Measurements from ENCODE around the gene PHAX.
"Not testable (repeated sequence)": the region's sequence is repeated elsewhere in the genome, so short reads cannot be mapped to it uniquely, and the experiment has no call there.

Gene PHAX

DNA sequence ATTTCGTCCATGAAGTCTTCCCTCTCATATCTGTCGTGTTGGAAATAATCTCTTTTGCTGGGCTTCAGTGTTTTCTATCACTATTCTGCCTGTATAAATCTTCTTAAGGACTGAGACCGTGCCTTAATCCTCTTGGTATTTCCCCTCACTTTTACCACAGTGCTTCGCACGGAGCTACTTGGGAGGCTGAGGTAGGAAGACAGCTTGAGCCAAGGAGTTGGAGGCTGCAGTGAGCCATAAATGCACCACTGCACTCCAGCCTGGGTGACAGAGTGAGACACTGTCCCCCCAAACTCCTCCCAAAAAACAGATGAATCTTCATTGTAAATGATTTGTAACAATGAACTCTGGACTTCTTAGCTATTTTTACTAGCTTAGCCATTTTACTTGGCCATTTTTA, 57.8 kb downstream of the PHAX start:
- no peak for DNase-seq (ENCODE audit: low read depth)

DNA sequence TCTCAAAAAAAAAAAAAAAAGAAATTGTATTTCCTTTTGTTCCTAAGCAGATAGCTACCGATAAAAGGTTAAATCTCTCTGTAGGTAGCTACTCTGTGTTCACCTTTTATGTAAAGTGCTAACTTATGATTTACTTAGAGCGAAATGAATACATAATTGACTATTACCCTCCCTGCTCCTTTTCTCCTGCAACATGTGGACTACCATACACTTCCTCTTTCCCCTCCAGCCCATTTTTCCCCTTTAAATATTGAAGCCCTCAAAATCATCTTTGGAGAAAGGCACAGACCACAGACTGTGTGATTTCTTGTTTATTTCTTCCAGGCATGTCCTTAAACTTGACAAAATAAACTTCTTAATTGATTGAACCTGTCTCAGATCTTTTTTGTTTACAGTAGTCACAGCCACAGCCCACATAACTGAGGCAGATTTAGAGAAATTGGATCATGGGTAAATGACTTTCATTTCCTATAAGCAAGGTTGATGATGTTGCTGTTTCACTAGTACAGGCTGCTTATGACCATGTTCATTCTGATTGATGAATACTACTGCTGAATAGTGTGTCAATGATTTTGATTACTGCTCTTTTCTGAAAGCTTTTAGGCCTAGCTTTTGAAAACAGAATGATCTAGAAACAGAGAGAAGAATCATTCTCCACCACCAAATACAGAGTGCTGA, 59.2 kb downstream of the PHAX start:
- DNase-seq (ENCODE audit: low read depth) = no peak

DNA sequence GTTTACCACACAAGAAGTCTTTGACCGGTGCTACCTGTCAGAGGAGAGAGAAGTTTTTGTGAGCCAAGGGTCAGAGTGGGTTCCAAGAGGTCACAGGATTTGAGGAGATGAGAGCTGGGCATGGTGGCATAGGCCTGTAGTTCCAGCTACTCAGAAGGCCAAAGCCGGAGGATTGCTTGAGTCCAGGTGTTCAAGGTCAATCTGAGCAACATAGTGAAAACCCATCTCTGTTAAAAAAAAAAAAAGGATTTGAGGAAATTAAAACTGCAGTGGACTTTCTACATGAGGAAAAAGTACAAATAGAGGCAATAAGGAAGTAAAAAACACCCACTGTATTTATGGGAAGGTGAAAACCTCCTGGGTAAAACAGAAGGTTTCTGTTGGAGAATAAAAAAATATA, 63.8 kb downstream of the PHAX start:
- no peak for DNase-seq (ENCODE audit: low read depth)

DNA sequence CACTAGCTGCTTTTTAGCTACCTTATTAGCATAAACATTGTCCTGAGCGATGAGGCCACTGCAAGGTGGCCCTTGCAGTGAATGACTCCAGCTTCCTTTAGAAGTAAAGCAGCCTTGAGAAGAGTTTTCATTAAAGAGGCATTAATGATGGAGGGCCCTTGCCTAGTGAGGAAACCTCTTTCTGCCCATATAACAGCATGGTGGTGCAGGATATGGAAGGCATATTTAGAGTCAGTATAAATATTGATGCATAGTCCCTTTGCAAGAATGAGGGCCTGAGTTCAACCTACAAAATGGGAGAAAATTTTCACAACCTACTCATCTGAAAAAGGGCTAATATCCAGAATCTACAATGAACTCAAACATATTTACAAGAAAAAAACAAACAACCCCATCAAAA, 69.4 kb downstream of the PHAX start:
- DNase-seq (ENCODE audit: low read depth) = not testable (repeated sequence)

DNA sequence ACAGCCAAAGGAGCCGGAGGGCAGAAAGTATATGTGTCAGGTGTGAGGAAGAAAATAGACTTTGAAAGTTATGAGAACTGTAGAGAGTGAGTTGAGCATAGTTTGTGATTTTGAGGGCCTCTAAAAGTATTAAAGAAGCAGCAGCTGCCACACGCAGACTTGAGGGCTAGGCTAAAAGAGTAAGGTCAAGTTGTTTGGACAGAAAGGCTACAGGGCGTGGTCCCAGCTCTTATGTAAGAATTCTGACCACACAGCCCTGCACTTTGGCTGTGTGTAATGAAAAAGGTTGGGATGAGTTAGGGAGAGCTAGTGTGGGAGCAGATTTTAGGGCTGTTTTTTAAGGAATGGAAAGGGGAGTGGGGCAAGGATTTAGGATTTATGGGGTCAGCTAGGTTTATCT, 70.9 kb downstream of the PHAX start:
- DNase-seq (ENCODE audit: low read depth) = not testable (repeated sequence)

DNA sequence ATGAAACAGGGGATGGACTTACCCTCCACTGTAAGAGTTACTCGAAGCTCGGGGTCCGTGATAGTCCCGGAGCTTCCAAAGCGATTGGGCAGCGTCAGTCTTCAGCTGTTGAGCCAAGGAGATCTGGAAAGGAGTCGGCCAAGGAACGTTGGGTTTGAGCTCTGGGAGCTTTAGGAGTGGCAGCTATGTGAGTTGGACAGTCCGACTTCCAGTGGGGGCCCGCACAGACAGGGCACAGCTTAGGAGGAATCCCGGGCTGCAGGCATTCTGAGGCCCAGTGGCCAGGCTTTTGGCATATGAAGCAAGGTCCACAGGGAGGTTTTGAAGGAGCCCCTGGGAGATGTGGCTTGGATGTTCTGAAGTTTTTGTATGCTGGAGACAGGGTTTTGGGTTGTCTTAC, 72.7 kb downstream of the PHAX start:
- DNase-seq (ENCODE audit: low read depth) = no peak

DNA sequence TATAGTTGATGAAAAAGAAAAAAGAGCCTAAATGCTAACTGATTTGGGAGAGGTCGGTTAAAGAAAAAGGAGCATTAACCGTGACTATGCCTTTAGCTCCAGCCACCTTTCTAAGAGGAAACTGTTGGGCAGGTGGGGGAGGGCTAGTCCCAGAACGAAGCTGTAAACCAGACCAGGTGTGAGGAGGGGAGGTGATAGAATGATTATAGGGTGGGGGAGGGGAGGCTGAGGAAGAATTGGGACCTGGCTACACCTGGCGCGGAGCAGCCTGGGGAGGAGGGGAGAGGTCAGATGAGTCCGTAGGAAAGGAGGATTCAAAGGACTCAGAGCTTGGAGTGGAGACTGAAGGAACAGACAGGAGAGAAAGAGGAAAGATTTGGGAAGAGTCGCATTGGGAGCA, 73.4 kb downstream of the PHAX start:
- DNase-seq (ENCODE audit: low read depth) = no peak

DNA sequence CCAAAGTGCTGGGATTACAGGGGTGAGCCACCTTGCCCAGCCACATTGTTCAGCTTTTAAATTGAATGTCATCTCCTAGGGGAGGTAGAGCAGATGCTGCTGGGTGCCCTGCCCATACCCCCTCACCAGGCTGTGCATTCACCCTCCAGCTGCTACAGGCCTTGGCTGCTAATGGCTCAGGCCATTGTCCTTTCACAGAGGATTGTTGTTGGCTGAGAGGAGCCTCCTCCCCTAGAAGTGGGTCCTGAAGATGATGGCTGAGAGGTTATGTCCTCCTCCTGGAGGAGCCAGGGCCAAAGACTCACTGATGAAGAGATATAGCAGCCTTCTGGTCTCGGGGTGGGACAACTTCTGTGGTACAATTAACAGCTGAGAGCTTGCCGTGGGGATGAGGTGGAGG, 74.6 kb downstream of the PHAX start:
- DNase-seq (ENCODE audit: low read depth) = no peak

DNA sequence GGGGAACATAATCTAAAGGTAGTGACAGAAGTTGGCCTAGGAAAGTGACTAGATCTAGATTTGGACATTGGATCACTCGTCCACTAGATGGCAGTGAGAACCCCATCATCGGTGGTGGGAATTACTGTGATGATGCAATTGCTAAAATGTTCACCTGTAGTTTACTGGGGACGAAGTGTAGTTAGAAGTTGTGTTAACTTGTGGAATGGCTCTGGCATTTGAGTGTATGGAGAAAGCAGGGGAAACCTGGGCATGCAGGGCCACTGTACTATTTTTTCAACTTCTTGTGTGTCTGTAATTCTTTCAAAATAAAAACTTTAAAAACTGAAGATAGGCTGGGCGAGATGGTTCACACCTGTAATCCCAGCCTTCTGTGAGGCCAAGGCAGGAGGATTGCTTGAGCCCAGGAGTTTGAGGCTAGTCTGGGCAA, 75.5 kb downstream of the PHAX start:
- peak; percentile 26 for DNase-seq (ENCODE audit: low read depth)

Measured in activated T-cell treated with anti-CD3 and anti-CD28 coated beads for 48 hours (primary cell).